Loucy (cell line): Measurements from ENCODE around the gene CTRB1.

ENCODE experiments used
- H2AFZ ChIP-seq: fragments of 200-600 bp; sonication (generic); 2 replicates; pipeline ENCODE4 v1.6.0; 2016; ENCODE audit warnings: antibody characterized with exemption, mild to moderate bottlenecking, low read length, moderate library complexity
- H3F3A ChIP-seq: fragments of 200-600 bp; 2 replicates; pipeline ENCODE4 v1.6.0; 2016; ENCODE audit warnings: antibody characterized with exemption, low read depth, mild to moderate bottlenecking
- H3K27me3 ChIP-seq: fragments of 200-600 bp; sonication (generic); 2 replicates; pipeline ENCODE4 v1.6.1; 2014; ENCODE audit warnings: low read length, mild to moderate bottlenecking; ENCODE audit not compliant: insufficient read depth, poor library complexity, severe bottlenecking
- H3K36me3 ChIP-seq: fragments of 200-600 bp; sonication (generic); 2 replicates; pipeline ENCODE4 v1.6.1; 2016; ENCODE audit warnings: low read length; ENCODE audit not compliant: insufficient read depth
- H3K4me1 ChIP-seq: fragments of 200-600 bp; sonication (generic); 2 replicates; pipeline ENCODE4 v1.5.1; 2014; ENCODE audit warnings: low read length, mild to moderate bottlenecking; ENCODE audit not compliant: insufficient read depth, poor library complexity, severe bottlenecking
- H3K4me2 ChIP-seq: fragments of 200-600 bp; sonication (generic); 2 replicates; pipeline ENCODE4 v1.6.0; 2014; ENCODE audit warnings: antibody characterized with exemption, low read length, low read depth, mild to moderate bottlenecking; ENCODE audit not compliant: poor library complexity, severe bottlenecking
- H3K4me3 ChIP-seq: fragments of 200-600 bp; sonication (generic); 2 replicates; pipeline ENCODE4 v1.5.1; 2014; ENCODE audit warnings: low read length, mild to moderate bottlenecking, mixed read lengths; ENCODE audit not compliant: poor library complexity, severe bottlenecking
- H3K79me2 ChIP-seq: fragments of 200-600 bp; sonication (generic); 2 replicates; pipeline ENCODE4 v1.6.1; 2014; ENCODE audit warnings: low read length; ENCODE audit not compliant: insufficient read depth
- H3K9ac ChIP-seq: fragments of 200-600 bp; sonication (generic); 2 replicates; pipeline ENCODE4 v1.6.0; 2014; ENCODE audit warnings: mild to moderate bottlenecking, low read depth, low read length, moderate library complexity; ENCODE audit not compliant: poor library complexity, severe bottlenecking
- H3K9me2 ChIP-seq: fragments of 200-600 bp; sonication (generic); replicated peaks from 2 replicates; pipeline ENCODE4 v1.6.1; 2016; ENCODE audit warnings: low read depth, low read length, mixed read lengths
- H3K9me3 ChIP-seq: fragments of 200-600 bp; sonication (generic); 2 replicates; pipeline ENCODE4 v1.6.1; 2014; ENCODE audit warnings: mild to moderate bottlenecking, antibody characterized with exemption, low read length, low read depth; ENCODE audit not compliant: insufficient read depth
- H4K20me1 ChIP-seq: fragments of 200-600 bp; sonication (generic); 2 replicates; pipeline ENCODE4 v1.6.0; 2014; ENCODE audit warnings: antibody characterized with exemption, low read length, mild to moderate bottlenecking; ENCODE audit not compliant: insufficient read depth, poor library complexity, severe bottlenecking
- EZH2phosphoT487 ChIP-seq: fragments of 200-600 bp; IDR thresholded peaks from 2 replicates; pipeline ENCODE4 v1.6.1; 2018; ENCODE audit warnings: antibody characterized with exemption, mild to moderate bottlenecking, moderate library complexity, borderline replicate concordance
- TF ChIP-seq, protein P1 (sequence below): fragments of 200-600 bp; sonication (generic); conservative IDR thresholded peaks from 2 replicates; pipeline ENCODE4 v1.5.1; 2014; ENCODE audit warnings: mild to moderate bottlenecking, antibody characterized with exemption, low read length

The CTRB1 gene

DNA sequence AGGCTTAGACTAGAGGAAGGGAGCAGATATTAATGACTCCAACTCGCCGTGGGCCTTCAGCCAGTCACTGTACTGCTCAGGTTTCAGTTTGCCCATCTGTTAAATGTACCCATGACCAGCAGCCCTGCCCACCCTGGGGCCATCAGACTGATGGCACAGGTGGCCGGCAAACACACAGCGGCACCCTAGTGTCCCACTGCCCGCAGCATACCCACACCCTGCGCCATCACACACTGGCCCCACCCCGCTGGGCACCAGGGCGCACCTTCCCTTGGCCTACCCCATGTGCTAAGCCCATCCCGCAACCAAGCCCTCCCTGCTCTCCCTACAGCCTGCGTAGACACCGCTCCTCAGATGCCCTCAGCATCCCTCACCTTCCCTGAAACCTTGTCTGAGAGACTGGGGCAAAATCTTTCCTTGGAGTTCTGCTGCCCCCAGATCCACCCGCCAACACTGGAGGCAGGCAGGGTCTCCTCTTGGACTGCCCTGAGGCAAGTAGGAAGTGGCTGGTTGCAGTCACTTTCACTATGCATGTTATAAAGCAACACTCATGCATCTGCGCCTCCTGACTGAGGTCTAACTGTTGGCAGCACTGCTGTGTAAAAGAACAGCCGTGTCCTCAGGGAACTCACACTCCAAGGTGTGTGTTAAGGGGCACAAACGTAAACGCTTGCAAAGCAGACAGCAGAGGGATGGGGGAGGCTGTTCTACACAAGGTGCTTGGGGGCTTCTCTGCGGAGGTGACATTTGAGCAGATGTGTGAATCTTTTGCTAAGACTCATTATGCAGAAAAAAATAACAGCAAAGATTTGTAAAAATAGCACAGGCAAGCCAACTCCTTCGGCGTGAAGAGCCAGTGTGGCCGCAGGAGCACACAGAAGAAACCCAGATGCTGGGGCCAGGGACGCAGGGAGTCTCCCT is 39.4 kb downstream of the CTRB1 start:
- Histone ChIP-seq H3K4me2 (no peak overlapping the region), H3K36me3 (no peaks in the 10 kb centered on the region), H4K20me1 (no peaks in the 10 kb centered on the region), H3F3A (no peaks in the 10 kb centered on the region), H3K79me2 (no peaks in the 10 kb centered on the region), H3K4me1 (no peaks in the 10 kb centered on the region), H3K9me2 (no peaks in the 10 kb centered on the region), H3K9ac (no peak overlapping the region), H3K9me3 (no peaks in the 10 kb centered on the region), H3K27me3 (peaks cover 14% of the 10 kb centered on the region), H2AFZ (no peak overlapping the region), H3K4me3 (no peak overlapping the region)
- no peak for TF ChIP-seq EZH2phosphoT487
- TF ChIP-seq, protein P1, sequence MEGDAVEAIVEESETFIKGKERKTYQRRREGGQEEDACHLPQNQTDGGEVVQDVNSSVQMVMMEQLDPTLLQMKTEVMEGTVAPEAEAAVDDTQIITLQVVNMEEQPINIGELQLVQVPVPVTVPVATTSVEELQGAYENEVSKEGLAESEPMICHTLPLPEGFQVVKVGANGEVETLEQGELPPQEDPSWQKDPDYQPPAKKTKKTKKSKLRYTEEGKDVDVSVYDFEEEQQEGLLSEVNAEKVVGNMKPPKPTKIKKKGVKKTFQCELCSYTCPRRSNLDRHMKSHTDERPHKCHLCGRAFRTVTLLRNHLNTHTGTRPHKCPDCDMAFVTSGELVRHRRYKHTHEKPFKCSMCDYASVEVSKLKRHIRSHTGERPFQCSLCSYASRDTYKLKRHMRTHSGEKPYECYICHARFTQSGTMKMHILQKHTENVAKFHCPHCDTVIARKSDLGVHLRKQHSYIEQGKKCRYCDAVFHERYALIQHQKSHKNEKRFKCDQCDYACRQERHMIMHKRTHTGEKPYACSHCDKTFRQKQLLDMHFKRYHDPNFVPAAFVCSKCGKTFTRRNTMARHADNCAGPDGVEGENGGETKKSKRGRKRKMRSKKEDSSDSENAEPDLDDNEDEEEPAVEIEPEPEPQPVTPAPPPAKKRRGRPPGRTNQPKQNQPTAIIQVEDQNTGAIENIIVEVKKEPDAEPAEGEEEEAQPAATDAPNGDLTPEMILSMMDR: no peak

DNA sequence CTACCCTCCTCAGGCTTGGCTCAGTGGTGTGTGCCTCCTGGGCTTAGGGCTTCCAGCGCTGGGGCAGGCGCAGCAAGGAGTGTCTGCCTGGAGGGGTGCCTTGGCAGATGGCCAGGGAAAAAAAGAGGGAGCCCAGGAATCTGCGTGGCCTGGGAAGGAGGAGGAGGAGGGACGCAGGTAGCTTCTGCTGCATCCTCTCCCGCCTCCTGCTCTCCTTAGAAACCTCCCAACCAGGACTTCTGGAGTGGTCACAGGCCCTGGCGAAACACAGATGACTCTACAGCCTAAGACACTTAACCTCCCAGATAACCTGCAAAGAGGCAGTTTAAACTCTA is 40.0 kb downstream of the CTRB1 start:
- no peaks in the 10 kb centered on the region for H3K79me2 ChIP-seq
- no peak overlapping the region for H3K4me3 ChIP-seq
- H4K20me1 ChIP-seq: no peaks in the 10 kb centered on the region
- H2AFZ ChIP-seq: no peak overlapping the region
- H3K9me2 ChIP-seq: no peaks in the 10 kb centered on the region
- H3K27me3 ChIP-seq: peaks cover 14% of the 10 kb centered on the region
- H3F3A ChIP-seq: no peaks in the 10 kb centered on the region
- H3K4me2 ChIP-seq: no peak overlapping the region
- no peaks in the 10 kb centered on the region for H3K9me3 ChIP-seq
- TF ChIP-seq, protein P1: no peak
- TF ChIP-seq EZH2phosphoT487: no peak
- H3K9ac ChIP-seq: no peak overlapping the region
- no peaks in the 10 kb centered on the region for H3K4me1 ChIP-seq
- no peaks in the 10 kb centered on the region for H3K36me3 ChIP-seq

GRCh38 chr16:75260851-75261589 is 42.2 kb downstream of the CTRB1 start:
- peaks cover 11% of the 10 kb centered on the region for H3K27me3 ChIP-seq
- no peaks in the 10 kb centered on the region for H3K79me2 ChIP-seq
- TF ChIP-seq, protein P1: no peak
- no peak for TF ChIP-seq EZH2phosphoT487
- H3K36me3 ChIP-seq: no peaks in the 10 kb centered on the region
- no peaks in the 10 kb centered on the region for H3K9me3 ChIP-seq
- H4K20me1 ChIP-seq: no peaks in the 10 kb centered on the region
- H3K4me1 ChIP-seq: no peaks in the 10 kb centered on the region
- H3K9me2 ChIP-seq: no peaks in the 10 kb centered on the region
- no peak overlapping the region for H2AFZ ChIP-seq
- no peaks in the 10 kb centered on the region for H3F3A ChIP-seq
- no peak overlapping the region for H3K9ac ChIP-seq
- H3K4me3 ChIP-seq: no peak overlapping the region
- no peak overlapping the region for H3K4me2 ChIP-seq
